ENCODE results near the gene GNG2.

GRCh38 chr14:51895375-51895774, 35.0 kb downstream of the GNG2 start:
- TF ChIP-seq CTCF (IDR thresholded peaks at IDR 0.05 in 2 of 3, conservative IDR thresholded peaks at IDR 0.05 in 1 of 3; ENCODE audit: control insufficient read depth in 2 of 3, extremely low read depth in 1 of 3, insufficient read depth in 1 of 3, low read depth in 3 of 3, low read length in 3 of 3) (no peak), CHD1 (IDR thresholded peaks at IDR 0.05; ENCODE audit: low read depth, low read length) (no peak), TAF1 (IDR thresholded peaks at IDR 0.05; ENCODE audit: borderline replicate concordance, low read depth, low read length) (no peak), GABPA (IDR thresholded peaks at IDR 0.05; ENCODE audit: low read depth) (no peak), TCF12 (IDR thresholded peaks at IDR 0.05; ENCODE audit: low read depth, low read length) (no peak), POLR2A (IDR thresholded peaks at IDR 0.05; ENCODE audit: low read depth, low read length) (no peak), HDAC6 (IDR thresholded peaks at IDR 0.05; ENCODE audit: unreplicated experiment) (no peak), FOS (IDR thresholded peaks at IDR 0.05; ENCODE audit: borderline replicate concordance, extremely low read depth, insufficient read length) (no peak), SMAD1 (IDR thresholded peaks at IDR 0.05; ENCODE audit: low read depth, partially characterized antibody) (no peak), CHD4 (IDR thresholded peaks at IDR 0.05) (no peak), REST (IDR thresholded peaks at IDR 0.05; ENCODE audit: low read depth, low read length) (no peak)
